Epithelial cell of esophagus (primary cell): ENCODE data around the gene PNMA6E.

Experiments used
- DNase-seq: peaks from one replicate; pipeline ENCODE4 v3.0.0; 2010; ENCODE audit warnings: low read depth
- H3K4me3 ChIP-seq: 2 replicates; pipeline ENCODE4 v1.5.1; 2011; ENCODE audit warnings: mild to moderate bottlenecking, low read length, control low read depth
- TF ChIP-seq, protein P1 (sequence below): IDR thresholded peaks from 2 replicates; pipeline ENCODE4 v1.5.1; 2011; ENCODE audit warnings: low read depth, mild to moderate bottlenecking, low read length, control low read depth, inconsistent platforms; ENCODE audit not compliant: insufficient read depth; ENCODE audit errors: missing control alignments

The PNMA6E gene

DNA sequence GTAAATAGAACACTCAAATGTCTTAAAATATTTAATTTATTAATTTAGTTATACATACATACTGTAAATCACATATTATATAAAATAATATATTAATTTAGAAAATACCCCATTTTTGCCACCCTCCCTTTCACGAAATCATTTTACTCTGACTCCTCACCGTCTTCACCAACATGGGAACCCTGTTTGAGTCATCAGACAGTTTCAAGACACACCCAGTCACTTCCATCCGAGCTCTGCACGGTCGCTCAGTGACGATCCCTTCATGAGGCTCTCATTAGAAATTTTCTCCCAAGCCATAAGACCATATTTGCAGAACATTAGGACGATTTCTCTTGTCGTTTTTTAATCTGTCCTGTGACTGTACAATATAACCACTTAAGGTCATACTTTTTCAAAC lies 52.7 kb downstream of the PNMA6E start:
- DNase-seq, result no peak
- TF ChIP-seq, protein P1, sequence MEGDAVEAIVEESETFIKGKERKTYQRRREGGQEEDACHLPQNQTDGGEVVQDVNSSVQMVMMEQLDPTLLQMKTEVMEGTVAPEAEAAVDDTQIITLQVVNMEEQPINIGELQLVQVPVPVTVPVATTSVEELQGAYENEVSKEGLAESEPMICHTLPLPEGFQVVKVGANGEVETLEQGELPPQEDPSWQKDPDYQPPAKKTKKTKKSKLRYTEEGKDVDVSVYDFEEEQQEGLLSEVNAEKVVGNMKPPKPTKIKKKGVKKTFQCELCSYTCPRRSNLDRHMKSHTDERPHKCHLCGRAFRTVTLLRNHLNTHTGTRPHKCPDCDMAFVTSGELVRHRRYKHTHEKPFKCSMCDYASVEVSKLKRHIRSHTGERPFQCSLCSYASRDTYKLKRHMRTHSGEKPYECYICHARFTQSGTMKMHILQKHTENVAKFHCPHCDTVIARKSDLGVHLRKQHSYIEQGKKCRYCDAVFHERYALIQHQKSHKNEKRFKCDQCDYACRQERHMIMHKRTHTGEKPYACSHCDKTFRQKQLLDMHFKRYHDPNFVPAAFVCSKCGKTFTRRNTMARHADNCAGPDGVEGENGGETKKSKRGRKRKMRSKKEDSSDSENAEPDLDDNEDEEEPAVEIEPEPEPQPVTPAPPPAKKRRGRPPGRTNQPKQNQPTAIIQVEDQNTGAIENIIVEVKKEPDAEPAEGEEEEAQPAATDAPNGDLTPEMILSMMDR, result no peak

DNA sequence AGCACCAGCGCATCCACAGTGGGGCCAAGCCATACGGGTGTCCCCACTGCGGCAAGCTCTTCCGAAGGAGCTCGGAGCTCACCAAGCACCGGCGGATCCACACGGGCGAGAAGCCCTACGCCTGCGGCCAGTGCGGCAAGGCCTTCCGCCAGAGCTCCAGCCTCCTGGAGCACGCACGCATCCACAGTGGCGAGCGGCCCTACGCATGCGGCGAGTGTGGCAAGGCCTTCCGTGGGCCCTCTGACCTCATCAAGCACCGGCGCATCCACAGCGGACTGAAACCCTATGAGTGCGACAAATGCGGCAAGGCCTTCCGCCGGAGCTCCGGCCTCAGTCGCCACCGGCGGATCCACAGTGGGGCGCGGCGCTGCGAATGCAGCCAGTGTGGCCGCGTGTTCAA lies 53.6 kb downstream of the PNMA6E start:
- no peak for DNase-seq
- TF ChIP-seq, protein P1, result no peak

More for the DNA sequence above, 52.7 kb downstream of the PNMA6E start:
- no peak overlapping the region for H3K4me3 ChIP-seq

More for the DNA sequence above, 53.6 kb downstream of the PNMA6E start:
- no peak overlapping the region for H3K4me3 ChIP-seq
